HG02852 (cell line): ENCODE results near the gene FANCI.

Experiments
- ATAC-seq: cut with Tn5 transposase; IDR thresholded peaks from one replicate; pipeline ENCODE4 v1.9.1; 2021; ENCODE audit warnings: mild to moderate bottlenecking, moderate library complexity; ENCODE audit not compliant: unreplicated experiment

FANCI gene

GRCh38 chr15:89330881-89331595 is 87.3 kb downstream of the FANCI start:
- no peak for ATAC-seq

- no peak for ATAC-seq
These were observed 88.7 kb downstream of the FANCI start for GRCh38 chr15:89332446-89332845.

- no peak for ATAC-seq
These were observed 89.5 kb downstream of the FANCI start for GRCh38 chr15:89333011-89333860.

GRCh38 chr15:89333959-89334509 is 90.3 kb downstream of the FANCI start:
- peak; percentile 20 for ATAC-seq

GRCh38 chr15:89334510-89335297 is 90.9 kb downstream of the FANCI start, which contains the start of gene POLG:
Gene POLG, minus strand, starts transcription at chr15:89334824. Its CDS starts 1,070 bp downstream, at chr15:89333754.
- peak; percentile 90 for ATAC-seq

- ATAC-seq, result peak; percentile 24
These were observed 91.7 kb downstream of the FANCI start for GRCh38 chr15:89335298-89336041.

GRCh38 chr15:89338036-89338435 is 94.3 kb downstream of the FANCI start:
- ATAC-seq, result no peak

GRCh38 chr15:89340573-89340972 is 96.8 kb downstream of the FANCI start:
- ATAC-seq, result no peak

GRCh38 chr15:89341316-89342005 is 97.7 kb downstream of the FANCI start:
- no peak for ATAC-seq

- ATAC-seq, result no peak
These were observed 99.1 kb downstream of the FANCI start for GRCh38 chr15:89342840-89343239.

GRCh38 chr15:89345248-89345647 is 101.5 kb downstream of the FANCI start:
- no peak for ATAC-seq

- no peak for ATAC-seq
These were observed 102.9 kb downstream of the FANCI start for GRCh38 chr15:89346516-89347231.

- ATAC-seq, result no peak
These were observed 105.4 kb downstream of the FANCI start for GRCh38 chr15:89349206-89349558.

GRCh38 chr15:89352476-89352875 is 108.7 kb downstream of the FANCI start:
- no peak for ATAC-seq

- no peak for ATAC-seq
These were observed 110.2 kb downstream of the FANCI start for GRCh38 chr15:89353991-89354390.

GRCh38 chr15:89356634-89357298 is 113.0 kb downstream of the FANCI start:
- no peak for ATAC-seq

GRCh38 chr15:89358435-89358754 is 114.6 kb downstream of the FANCI start:
- no peak for ATAC-seq

- ATAC-seq, result peak; percentile 90
These were observed 115.1 kb downstream of the FANCI start for GRCh38 chr15:89358755-89359439.
